H1 (cell line): Measurements from ENCODE around the gene MELTF. TPM values are rescaled to one million over a fixed set of nuclear protein-coding genes. Genes with fewer than 3 reads are reported as not detected.

Experiments
- CTCF ChIA-PET: fragments of 300-600 bp; sonication (Branson Sonifier 250); formaldehyde crosslinking; loops from one replicate; lab custom pipeline; 2021; ENCODE audit not compliant: partially characterized antibody; lab: Charles Lee
- POLR2A ChIA-PET: fragments of 300-600 bp; sonication (Branson Sonifier 250); formaldehyde crosslinking; loops from one replicate; lab custom pipeline; 2021; ENCODE audit warnings: inconsistent platforms; ENCODE audit not compliant: partially characterized antibody; lab: Charles Lee
- DNase-seq, 2 experiments: peaks; one replicate each; pipeline versions ENCODE4 v3.0.0 to v3.0.0-alpha.2; 2010 to 2022; ENCODE audit warnings: low spot score in 2 of 2, low read depth in 1 of 2, mixed read lengths in 1 of 2
- FAIRE-seq: peaks from 2 replicates; lab custom pipeline; 2011; peaks lifted over from hg19 to GRCh38; lab: Jason Lieb, UNC
- H2AFZ ChIP-seq: 2 replicates; pipeline ENCODE4 v1.8.1; 2012; ENCODE audit warnings: low read length, inconsistent platforms
- H2AK5ac ChIP-seq: 2 replicates; pipeline ENCODE4 v1.6.1; 2013; ENCODE audit warnings: low read depth, low read length
- H2BK120ac ChIP-seq: replicated peaks from 2 replicates; pipeline ENCODE3; 2013; ENCODE audit warnings: low read depth, low read length, inconsistent platforms
- H2BK12ac ChIP-seq: 2 replicates; pipeline ENCODE4 v1.6.1; 2013; ENCODE audit warnings: low read depth, low read length
- H2BK15ac ChIP-seq: 2 replicates; pipeline ENCODE4 v1.6.1; 2013; ENCODE audit warnings: low read length
- H2BK20ac ChIP-seq: 2 replicates; pipeline ENCODE4 v1.6.1; 2013; ENCODE audit warnings: low read length
- H2BK5ac ChIP-seq: 2 replicates; pipeline ENCODE4 v1.6.1; 2013; ENCODE audit warnings: low read depth, low read length
- H3K14ac ChIP-seq: 2 replicates; pipeline ENCODE4 v1.6.1; 2013; ENCODE audit warnings: inconsistent platforms; ENCODE audit not compliant: insufficient read length
- H3K18ac ChIP-seq: 2 replicates; pipeline ENCODE4 v1.6.1; 2013; ENCODE audit warnings: low read length; ENCODE audit errors: extremely low read depth
- H3K23ac ChIP-seq: 2 replicates; pipeline ENCODE4 v1.6.1; 2013; ENCODE audit warnings: inconsistent platforms; ENCODE audit not compliant: insufficient read length
- H3K23me2 ChIP-seq: 2 replicates; pipeline ENCODE4 v1.6.1; 2013; ENCODE audit warnings: low read depth, low read length
- H3K27ac ChIP-seq: 2 replicates; pipeline ENCODE4 v1.6.1; 2011; ENCODE audit warnings: low read depth, low read length, inconsistent platforms
- H3K27me3 ChIP-seq, 4 experiments: replicated peaks in 1 of 4; 1 replicate in 1 of 4; 2 replicates in 3 of 4; pipeline versions ENCODE4 v1.6.1 to v1.8.1; 2011 to 2013; ENCODE audit warnings: low read length in 3 of 4, mild to moderate bottlenecking in 3 of 4, inconsistent platforms in 2 of 4, mixed read lengths in 2 of 4, moderate library complexity in 1 of 4; ENCODE audit not compliant: control insufficient read depth in 3 of 4, insufficient read depth in 3 of 4; ENCODE audit errors: extremely low read depth in 1 of 4
- H3K36me3 ChIP-seq, 4 experiments: 2 replicates each; pipeline versions ENCODE4 v1.6.1 to v1.8.1; 2011 to 2013; ENCODE audit warnings: mild to moderate bottlenecking in 4 of 4, low read length in 3 of 4, moderate library complexity in 2 of 4, control low read depth in 1 of 4, inconsistent platforms in 1 of 4; ENCODE audit not compliant: insufficient read depth in 4 of 4, control insufficient read depth in 2 of 4
- H3K4ac ChIP-seq: replicated peaks from 2 replicates; pipeline ENCODE3; 2013; ENCODE audit warnings: low read length, low read depth, mixed read lengths, inconsistent platforms; ENCODE audit not compliant: insufficient read length
- H3K4me1 ChIP-seq, 4 experiments: replicated peaks in 1 of 4; 1 replicate in 1 of 4; 2 replicates in 3 of 4; pipeline versions ENCODE4 v1.6.1 to v1.8.1; 2011 to 2013; ENCODE audit warnings: low read length in 3 of 4, inconsistent platforms in 2 of 4, mixed read lengths in 1 of 4; ENCODE audit not compliant: insufficient read depth in 4 of 4, control insufficient read depth in 3 of 4
- H3K4me2 ChIP-seq, 2 experiments: 2 replicates each; pipeline versions ENCODE4 v1.6.1 to v1.8.1; 2011 to 2013; ENCODE audit warnings: low read depth in 2 of 2, low read length in 2 of 2, control low read depth in 1 of 2, inconsistent platforms in 1 of 2, mild to moderate bottlenecking in 1 of 2; ENCODE audit not compliant: insufficient read depth in 1 of 2
- H3K4me3 ChIP-seq, 4 experiments: fragments of 200-600, 300-600 bp in 1 of 4; sonication (generic), shearing (Covaris generic), sonication (Bioruptor Twin) in 1 of 4; 2 replicates each; pipeline versions ENCODE4 v1.5.1 to v1.8.1; 2011 to 2016; ENCODE audit warnings: low read length in 4 of 4, low read depth in 3 of 4, control low read depth in 2 of 4, inconsistent platforms in 2 of 4, mild to moderate bottlenecking in 2 of 4, mixed read lengths in 1 of 4, moderate library complexity in 1 of 4; ENCODE audit not compliant: insufficient read depth in 2 of 4; ENCODE audit errors: extremely low read depth in 1 of 4
- H3K56ac ChIP-seq: replicated peaks from 2 replicates; pipeline ENCODE3; 2013; ENCODE audit warnings: low read depth, mild to moderate bottlenecking, mixed read lengths, low read length, inconsistent platforms; ENCODE audit not compliant: insufficient read length
- H3K79me1 ChIP-seq: 2 replicates; pipeline ENCODE4 v1.6.1; 2013; ENCODE audit warnings: low read depth, low read length, control low read depth
- H3K79me2 ChIP-seq, 2 experiments: 2 replicates each; pipeline versions ENCODE4 v1.6.1 to v1.8.1; 2012 to 2013; ENCODE audit warnings: low read length in 2 of 2, mild to moderate bottlenecking in 2 of 2, inconsistent platforms in 1 of 2; ENCODE audit not compliant: insufficient read depth in 2 of 2, control insufficient read depth in 1 of 2
- H3K9ac ChIP-seq, 4 experiments: replicated peaks in 1 of 4; 1 replicate in 1 of 4; 2 replicates in 3 of 4; pipeline versions ENCODE4 v1.6.1 to v1.8.1; 2011 to 2013; ENCODE audit warnings: low read depth in 3 of 4, low read length in 3 of 4, control low read depth in 2 of 4, mild to moderate bottlenecking in 2 of 4, moderate library complexity in 2 of 4, inconsistent platforms in 1 of 4; ENCODE audit errors: extremely low read depth in 1 of 4
- H3K9me3 ChIP-seq, 2 experiments: 2 replicates each; pipeline versions ENCODE4 v1.6.1 to v1.8.1; 2012 to 2013; ENCODE audit warnings: mild to moderate bottlenecking in 2 of 2, moderate library complexity in 2 of 2, control low read depth in 1 of 2, inconsistent platforms in 1 of 2, low read depth in 1 of 2, low read length in 1 of 2, mixed read lengths in 1 of 2; ENCODE audit not compliant: insufficient read depth in 2 of 2
- H4K20me1 ChIP-seq, 2 experiments: replicated peaks in 1 of 2; 2 replicates each; pipeline versions ENCODE3 to v1.8.1; 2011 to 2013; ENCODE audit warnings: inconsistent platforms in 2 of 2, low read length in 2 of 2, mild to moderate bottlenecking in 1 of 2; ENCODE audit not compliant: insufficient read depth in 2 of 2, control insufficient read depth in 1 of 2
- H4K5ac ChIP-seq: 2 replicates; pipeline ENCODE4 v1.6.1; 2013; ENCODE audit warnings: low read length, low read depth, mixed read lengths, inconsistent platforms; ENCODE audit not compliant: insufficient read length
- H4K8ac ChIP-seq: 2 replicates; pipeline ENCODE4 v1.8.0; 2013; ENCODE audit warnings: mild to moderate bottlenecking, moderate library complexity, low read length, inconsistent platforms; ENCODE audit not compliant: insufficient read depth; ENCODE audit errors: extremely low read depth
- H4K91ac ChIP-seq: replicated peaks from 2 replicates; pipeline ENCODE3; 2013; ENCODE audit warnings: low read length, mixed read lengths, inconsistent platforms; ENCODE audit not compliant: insufficient read length
- CBX8 ChIP-seq: fragments of 300-800, 300-1000 bp; sonication (generic); IDR thresholded peaks from 2 replicates; pipeline ENCODE4 v1.7.1; 2016; ENCODE audit warnings: low read depth, low read length, borderline replicate concordance
- MAX ChIP-seq: IDR thresholded peaks from 2 replicates; pipeline ENCODE4 v1.6.1; 2012; ENCODE audit warnings: inconsistent platforms
- POLR2A ChIP-seq, 2 experiments: IDR thresholded peaks; 1 replicate in 1 of 2; 2 replicates in 1 of 2; pipeline ENCODE4 v1.6.1; 2011; ENCODE audit warnings: low read depth in 2 of 2, low read length in 2 of 2, mild to moderate bottlenecking in 2 of 2; ENCODE audit errors: control extremely low read depth in 1 of 2
- RBBP5 ChIP-seq: IDR thresholded peaks from 2 replicates; pipeline ENCODE4 v1.7.1; 2012; ENCODE audit warnings: low read depth, mild to moderate bottlenecking, inconsistent platforms, low read length, moderate library complexity, borderline replicate concordance
- SIN3A ChIP-seq, 2 experiments: IDR thresholded peaks in 1 of 2; conservative IDR thresholded peaks in 1 of 2; 2 replicates each; pipeline ENCODE4 v1.6.1; 2011 to 2012; ENCODE audit warnings: low read length in 2 of 2, improper control_type of control experiment in 1 of 2, low read depth in 1 of 2, mild to moderate bottlenecking in 1 of 2
- TAF1 ChIP-seq: IDR thresholded peaks from 2 replicates; pipeline ENCODE4 v1.6.1; 2011; ENCODE audit warnings: mild to moderate bottlenecking, low read depth, low read length
- TAF7 ChIP-seq: optimal IDR thresholded peaks from 2 replicates; pipeline ENCODE3; 2011; ENCODE audit warnings: low read depth, mild to moderate bottlenecking, inconsistent platforms, low read length, moderate library complexity, borderline replicate concordance
- WGBS, 2 experiments: shearing (Covaris generic) in 1 of 2; methylation state at CpG; one replicate each; pipeline versions ENCODE4 v1.1.6 to v1.1.7; 2013 to 2015; ENCODE audit warnings: low lambda C conversion rate in 2 of 2, mixed read lengths in 2 of 2, inconsistent platforms in 1 of 2, low coverage in 1 of 2, missing lambda C conversion rate in 1 of 2; ENCODE audit not compliant: insufficient replicate concordance in 2 of 2, insufficient coverage in 1 of 2, insufficient read length in 1 of 2; ENCODE audit errors: extremely low coverage in 1 of 2, missing lambda C conversion rate in 1 of 2; 5-methylcytosine and 5-hydroxymethylcytosine counted together
- polyA plus RNA-seq, 7 experiments: library from polyadenylated mRNA; depleted of rRNA in 3 of 7; stranded (reverse) in 5 of 7; unstranded in 2 of 7; fragments of >200 nt in 5 of 7; fragments of 200-250 nt in 2 of 7; gene quantifications; 1 replicate in 5 of 7; 2 replicates in 1 of 7; 4 replicates in 1 of 7; pipeline versions ENCODE4 v1.2.1 to v1.2.3, GENCODE V29; 2011 to 2013; ENCODE audit warnings: missing spikeins in 2 of 7, mixed read lengths in 2 of 7
- total RNA-seq: library from RNA; stranded (reverse); fragmentation: NEBNext Ultra II Directional; extraction: Animal tissue kit (Norgen Biotek cat#: 25700); gene quantifications from 2 replicates; pipeline ENCODE4 v1.2.1, GENCODE V29; 2021
- TF ChIP-seq, protein P1 (sequence below): IDR thresholded peaks from 2 replicates; pipeline ENCODE4 v1.6.1; 2012; ENCODE audit warnings: low read length, inconsistent platforms

Gene MELTF
- total and polyA plus RNA-seq, 2 of the 8 experiments (the other 6 are each of a cell fraction or from before 2014, with no cell fraction given), result 1.7 to 3.5 TPM

DNA sequence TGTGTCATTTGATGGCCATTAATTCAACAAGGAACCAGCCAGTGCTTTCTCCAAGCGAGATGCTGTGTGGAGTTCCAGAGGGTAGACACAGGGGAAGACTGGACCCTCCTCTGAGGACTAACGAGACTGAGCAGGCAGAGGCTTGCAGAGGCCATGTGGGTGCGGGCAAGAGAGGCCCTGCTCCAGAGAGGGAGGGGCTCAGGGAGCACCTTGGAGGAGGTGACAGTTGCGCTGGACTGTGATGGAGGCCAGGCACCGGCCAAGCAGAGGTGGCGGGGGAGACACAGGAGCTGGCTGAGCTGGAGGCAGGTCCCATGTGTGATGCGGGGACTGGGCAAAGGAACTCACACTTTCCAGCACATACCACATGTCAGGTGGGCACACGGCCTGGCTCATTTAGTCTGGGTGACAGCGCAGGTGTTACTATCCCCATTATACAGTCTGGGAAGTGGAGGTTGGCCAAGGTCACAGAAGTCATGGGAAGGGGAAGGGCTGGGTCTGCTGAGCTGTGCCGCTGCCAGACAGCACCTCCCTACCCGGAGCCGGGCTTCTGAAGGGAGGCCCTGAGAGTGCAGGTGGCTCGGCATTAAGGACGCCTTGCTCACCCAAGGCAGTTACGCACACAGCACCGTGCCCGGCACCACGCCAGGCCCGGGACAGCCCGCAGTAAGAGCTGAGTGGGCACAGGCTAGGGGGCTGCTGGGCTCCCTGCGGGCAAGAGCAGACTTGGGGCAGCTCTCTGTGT is 3.7 kb downstream of the MELTF start:
- H3K36me3 ChIP-seq, result no peaks in the 10 kb centered on the region
- POLR2A ChIA-PET, result interaction anchor here (1.4 to 1.5 kb wide), 2 partner anchors 19 to 32 kb away, joined by 3 to 4 read pairs; no protein-coding TSS in a partner anchor
- H3K4me1 ChIP-seq, result peaks cover 0 to 20% (median 14%) of the 10 kb centered on the region in 4 experiments; a peak in 6 of 7 replicates
- TF ChIP-seq RBBP5, result no peak
- no peak for TF ChIP-seq MAX
- no peak for TF ChIP-seq TAF1
- no peak for TF ChIP-seq TAF7
- no peak for TF ChIP-seq CBX8
- no peak for TF ChIP-seq POLR2A (IDR thresholded peaks at IDR 0.05; ENCODE audit: control extremely low read depth in 1 of 2, low read depth in 2 of 2, low read length in 2 of 2)
- TF ChIP-seq, protein P1, sequence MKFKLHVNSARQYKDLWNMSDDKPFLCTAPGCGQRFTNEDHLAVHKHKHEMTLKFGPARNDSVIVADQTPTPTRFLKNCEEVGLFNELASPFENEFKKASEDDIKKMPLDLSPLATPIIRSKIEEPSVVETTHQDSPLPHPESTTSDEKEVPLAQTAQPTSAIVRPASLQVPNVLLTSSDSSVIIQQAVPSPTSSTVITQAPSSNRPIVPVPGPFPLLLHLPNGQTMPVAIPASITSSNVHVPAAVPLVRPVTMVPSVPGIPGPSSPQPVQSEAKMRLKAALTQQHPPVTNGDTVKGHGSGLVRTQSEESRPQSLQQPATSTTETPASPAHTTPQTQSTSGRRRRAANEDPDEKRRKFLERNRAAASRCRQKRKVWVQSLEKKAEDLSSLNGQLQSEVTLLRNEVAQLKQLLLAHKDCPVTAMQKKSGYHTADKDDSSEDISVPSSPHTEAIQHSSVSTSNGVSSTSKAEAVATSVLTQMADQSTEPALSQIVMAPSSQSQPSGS, result no peak
- no peak for TF ChIP-seq SIN3A (conservative IDR thresholded peaks at IDR 0.05 in 1 of 2, IDR thresholded peaks at IDR 0.05 in 1 of 2; ENCODE audit: low read depth in 1 of 2, low read length in 2 of 2)

More for the DNA sequence above, 3.7 kb downstream of the MELTF start:
- Histone ChIP-seq H3K27me3 (peaks cover 9 to 21% (median 17%) of the 10 kb centered on the region in 4 experiments; a peak in 6 of 7 replicates), H3K18ac (no peak overlapping the region), H2BK12ac (no peak overlapping the region), H3K4me3 (no peak overlapping the region), H3K4me2 (no peak overlapping the region), H3K79me2 (no peaks in the 10 kb centered on the region), H2AFZ (no peak overlapping the region), H2BK5ac (no peak overlapping the region), H2BK20ac (no peak overlapping the region), H2BK15ac (no peak overlapping the region), H3K9ac (no peak overlapping the region), H3K23me2 (peaks cover 9% of the 10 kb centered on the region; the same call in 1 of the 2 replicates), H3K56ac (no peak overlapping the region), H4K91ac (no peak overlapping the region), H3K23ac (no peak overlapping the region), H4K5ac (no peak overlapping the region), H3K79me1 (no peaks in the 10 kb centered on the region), H2BK120ac (no peak overlapping the region), H4K8ac (no peak overlapping the region), H3K4ac (no peak overlapping the region), H3K27ac (no peak overlapping the region), H3K14ac (no peak overlapping the region), H4K20me1 (peaks cover 0 to 4% of the 10 kb centered on the region in 2 experiments), H2AK5ac (no peak overlapping the region), H3K9me3 (no peaks in the 10 kb centered on the region)
- 93% methylated on average over 21 of the region's 21 CpGs; no CpG with 5 or more reads in 1 of the 2 experiments for WGBS, 2 experiments
- CTCF ChIA-PET, result interaction anchor here (0.8 to 16.7 kb wide), 5 partner anchors 16 to 307 kb away, joined by 3 to 245 read pairs (median 8); no protein-coding TSS in a partner anchor
- DNase-seq (peak in 1 of 2 experiments; percentile 44), FAIRE-seq (no peak)
